ENCODE data around the gene ZNF763.

- peak in 3 of 12 donors; percentile 17 to 41 (median 24) for TF ChIP-seq CTCF (IDR thresholded peaks at IDR 0.05)
- TF ChIP-seq POLR2A (IDR thresholded peaks at IDR 0.05) = no peak
Measured at GRCh38 chr19:11964496-11964857, 363 bp upstream of the ZNF763 start.
